PFSK-1 (cell line): ENCODE measurements around the gene COQ9.

Experiments used
- FOXP2 ChIP-seq: optimal IDR thresholded peaks from 2 replicates; pipeline ENCODE3; 2011; ENCODE audit warnings: borderline replicate concordance, control low read depth, inconsistent platforms; ENCODE audit not compliant: insufficient read depth; ENCODE audit errors: extremely low read length, extremely low read depth
- POLR2AphosphoS5 ChIP-seq: IDR thresholded peaks from 2 replicates; pipeline ENCODE4 v1.6.1; 2012; ENCODE audit warnings: low read depth, mild to moderate bottlenecking, control low read depth, low read length, moderate library complexity

- TF ChIP-seq POLR2AphosphoS5 = no peak
- TF ChIP-seq FOXP2 = no peak
Measured at GRCh38 chr16:57419506-57419905, 27.8 kb upstream of the COQ9 start.
